SH-SY5Y (cell line): ENCODE results near the gene SLC35F4.

Source experiments
- GATA2 ChIP-seq: IDR thresholded peaks from 2 replicates; pipeline ENCODE4 v1.6.1; 2011; ENCODE audit warnings: mild to moderate bottlenecking, low read depth, low read length
- GATA3 ChIP-seq: IDR thresholded peaks from 2 replicates; pipeline ENCODE4 v1.6.1; 2011; ENCODE audit warnings: low read depth, mild to moderate bottlenecking, low read length, moderate library complexity

- TF ChIP-seq GATA2 (no peak), GATA3 (no peak)
Measured at GRCh38 chr14:57749267-57749666, 116.6 kb downstream of the SLC35F4 start.
